ENCODE data around the gene MIA2. TPM values are rescaled to one million over a fixed set of nuclear protein-coding genes. Genes with fewer than 3 reads are reported as not detected.

MIA2 gene
- total and polyA plus RNA-seq, 9 of the 15 experiments (the other 6 are each of a cell fraction or from before 2014, with no cell fraction given), result 6.0 to 21.8 (median 12.8) TPM

DNA sequence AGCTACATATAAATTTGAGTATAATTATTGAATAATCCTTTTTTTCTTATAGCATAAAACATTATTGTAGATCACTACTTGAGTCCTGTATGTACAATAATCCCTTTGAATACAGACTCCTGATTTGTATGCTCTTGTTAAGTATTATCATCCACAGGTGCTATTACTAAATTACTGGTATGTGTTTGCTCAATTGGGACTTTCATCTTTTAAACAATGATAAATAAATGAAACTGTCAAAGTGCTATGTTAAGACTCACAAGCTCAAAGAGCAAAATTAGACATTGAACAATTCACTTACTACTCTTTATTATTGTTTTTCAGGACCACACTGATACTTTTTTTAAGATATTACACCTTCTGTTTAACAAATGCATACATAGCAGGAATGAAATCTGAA lies 17.8 kb downstream of the MIA2 start:
- Histone ChIP-seq H3K4me3 (no peak overlapping the region), H2AFZ (ENCODE audit: low read depth, low read length) (no peak overlapping the region), H3K9me3 (replicated peaks; ENCODE audit: control insufficient read depth, insufficient read depth, low read depth, low read length) (no peaks in the 10 kb centered on the region), H3K9me1 (ENCODE audit: control insufficient read depth, insufficient read depth, low read length) (no peaks in the 10 kb centered on the region), H4K20me1 (replicated peaks; ENCODE audit: control insufficient read depth, insufficient read depth, low read length) (no peaks in the 10 kb centered on the region), H3K4me2 (ENCODE audit: insufficient read depth, low read length) (no peak overlapping the region), H3K27me3 (ENCODE audit: control insufficient read depth in 2 of 2, insufficient read depth in 2 of 2, low read length in 2 of 2) (no peaks in the 10 kb centered on the region), H3K27ac (ENCODE audit: extremely low read depth, low read depth, low read length) (no peak overlapping the region), H3K9ac (ENCODE audit: insufficient read depth in 1 of 2, low read depth in 2 of 2, low read length in 2 of 2) (no peak overlapping the region), H3K36me3 (ENCODE audit: control insufficient read depth, insufficient read depth, low read length) (no peaks in the 10 kb centered on the region), H3K4me1 (replicated peaks in 1 of 2; ENCODE audit: control insufficient read depth in 2 of 2, insufficient read depth in 2 of 2, low read length in 2 of 2) (no peaks in the 10 kb centered on the region), H3K79me2 (ENCODE audit: control insufficient read depth, insufficient read depth, low read length) (no peaks in the 10 kb centered on the region)
- ATAC-seq, result no peak
- intact Hi-C loops (cut with micrococcal nuclease), result no loop called here
- FAIRE-seq, result no peak
- ChIA-PET CTCF (ENCODE audit: low intra/inter-chr PET ratio) (no interaction called here), POLR2A (no interaction called here)
- no peak for DNase-seq (ENCODE audit: extremely low read depth in 1 of 4, low spot score in 3 of 4)
- no TSS peak for BruUV-seq (replicated peaks)
- TF ChIP-seq EWSR1 (IDR thresholded peaks at IDR 0.05; ENCODE audit: borderline replicate concordance, low read depth, partially characterized antibody), result no peak
- no peak for TF ChIP-seq JUND (IDR thresholded peaks at IDR 0.05; ENCODE audit: borderline replicate concordance, low read depth, low read length)
- no peak for TF ChIP-seq JUND (tag; IDR thresholded peaks at IDR 0.05; ENCODE audit: borderline replicate concordance, low read depth, low read length)
- no peak for TF ChIP-seq HMG20A (CRISPR knock-in tag; conservative IDR thresholded peaks at IDR 0.05)
- TF ChIP-seq, protein P1, sequence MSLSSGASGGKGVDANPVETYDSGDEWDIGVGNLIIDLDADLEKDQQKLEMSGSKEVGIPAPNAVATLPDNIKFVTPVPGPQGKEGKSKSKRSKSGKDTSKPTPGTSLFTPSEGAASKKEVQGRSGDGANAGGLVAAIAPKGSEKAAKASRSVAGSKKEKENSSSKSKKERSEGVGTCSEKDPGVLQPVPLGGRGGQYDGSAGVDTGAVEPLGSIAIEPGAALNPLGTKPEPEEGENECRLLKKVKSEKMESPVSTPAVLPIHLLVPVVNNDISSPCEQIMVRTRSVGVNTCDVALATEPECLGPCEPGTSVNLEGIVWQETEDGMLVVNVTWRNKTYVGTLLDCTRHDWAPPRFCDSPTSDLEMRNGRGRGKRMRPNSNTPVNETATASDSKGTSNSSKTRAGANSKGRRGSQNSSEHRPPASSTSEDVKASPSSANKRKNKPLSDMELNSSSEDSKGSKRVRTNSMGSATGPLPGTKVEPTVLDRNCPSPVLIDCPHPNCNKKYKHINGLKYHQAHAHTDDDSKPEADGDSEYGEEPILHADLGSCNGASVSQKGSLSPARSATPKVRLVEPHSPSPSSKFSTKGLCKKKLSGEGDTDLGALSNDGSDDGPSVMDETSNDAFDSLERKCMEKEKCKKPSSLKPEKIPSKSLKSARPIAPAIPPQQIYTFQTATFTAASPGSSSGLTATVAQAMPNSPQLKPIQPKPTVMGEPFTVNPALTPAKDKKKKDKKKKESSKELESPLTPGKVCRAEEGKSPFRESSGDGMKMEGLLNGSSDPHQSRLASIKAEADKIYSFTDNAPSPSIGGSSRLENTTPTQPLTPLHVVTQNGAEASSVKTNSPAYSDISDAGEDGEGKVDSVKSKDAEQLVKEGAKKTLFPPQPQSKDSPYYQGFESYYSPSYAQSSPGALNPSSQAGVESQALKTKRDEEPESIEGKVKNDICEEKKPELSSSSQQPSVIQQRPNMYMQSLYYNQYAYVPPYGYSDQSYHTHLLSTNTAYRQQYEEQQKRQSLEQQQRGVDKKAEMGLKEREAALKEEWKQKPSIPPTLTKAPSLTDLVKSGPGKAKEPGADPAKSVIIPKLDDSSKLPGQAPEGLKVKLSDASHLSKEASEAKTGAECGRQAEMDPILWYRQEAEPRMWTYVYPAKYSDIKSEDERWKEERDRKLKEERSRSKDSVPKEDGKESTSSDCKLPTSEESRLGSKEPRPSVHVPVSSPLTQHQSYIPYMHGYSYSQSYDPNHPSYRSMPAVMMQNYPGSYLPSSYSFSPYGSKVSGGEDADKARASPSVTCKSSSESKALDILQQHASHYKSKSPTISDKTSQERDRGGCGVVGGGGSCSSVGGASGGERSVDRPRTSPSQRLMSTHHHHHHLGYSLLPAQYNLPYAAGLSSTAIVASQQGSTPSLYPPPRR (CRISPR knock-in tag; IDR thresholded peaks at IDR 0.05; ENCODE audit: borderline replicate concordance), result no peak
- no peak for TF ChIP-seq MCM7 (IDR thresholded peaks at IDR 0.05)
- no peak for TF ChIP-seq MCM5 (IDR thresholded peaks at IDR 0.05; ENCODE audit: low read depth)
- no peak for TF ChIP-seq TEAD4 (IDR thresholded peaks at IDR 0.05; ENCODE audit: low read length)
- TF ChIP-seq TEAD4 (CRISPR knock-in tag; IDR thresholded peaks at IDR 0.05; ENCODE audit: borderline replicate concordance), result no peak
- TF ChIP-seq NCOR1 (IDR thresholded peaks at IDR 0.05), result no peak
- no peak for TF ChIP-seq C11orf30 (IDR thresholded peaks at IDR 0.05; ENCODE audit: low read depth)
- no peak for TF ChIP-seq SPI1 (IDR thresholded peaks at IDR 0.05; ENCODE audit: borderline replicate concordance, low read depth, low read length)
- TF ChIP-seq GATAD2A (IDR thresholded peaks at IDR 0.05), result no peak
- in situ Hi-C loops (cut with MboI), result no loop called here
